ENCODE results near the gene NOD2. TPM values are rescaled to one million over a fixed set of nuclear protein-coding genes. Genes with fewer than 3 reads are reported as not detected.

Gene NOD2
- total and polyA plus RNA-seq, 4 donors = 0.35 to 1.3 (median 0.48) TPM

GRCh38 chr16:50736448-50736847, 43.0 kb downstream of the NOD2 start:
- no peak for DNase-seq (ENCODE audit: low spot score)
- H3K9me3 ChIP-seq (ENCODE audit: control insufficient read depth in 4 of 4, low read length in 3 of 4) = no peaks in the 10 kb centered on the region
- peaks cover 0 to 2% (median 0%) of the 10 kb centered on the region in 4 donors for H3K36me3 ChIP-seq (ENCODE audit: control insufficient read depth in 4 of 4, insufficient read depth in 3 of 4, low read depth in 1 of 4, low read length in 3 of 4)
- WGBS = 85% methylated on average over 9 of the region's 9 CpGs
- H3K9ac ChIP-seq (ENCODE audit: low read depth in 1 of 2, low read length in 2 of 2) = no peak overlapping the region
- H3K27ac ChIP-seq (ENCODE audit: low read depth in 1 of 2, low read length in 2 of 2) = no peak overlapping the region
- no peaks in the 10 kb centered on the region for H3K27me3 ChIP-seq (ENCODE audit: control insufficient read depth in 4 of 4, insufficient read depth in 4 of 4, low read length in 3 of 4)
- TF ChIP-seq TAF1 (conservative IDR thresholded peaks at IDR 0.05) (no peak), NR2F2 (IDR thresholded peaks at IDR 0.05) (no peak), HNF4G (IDR thresholded peaks at IDR 0.05) (no peak), ATF3 (IDR thresholded peaks at IDR 0.05) (no peak), EGR1 (IDR thresholded peaks at IDR 0.05; ENCODE audit: low read depth in 2 of 2) (no peak), JUND (IDR thresholded peaks at IDR 0.05) (no peak), GABPA (IDR thresholded peaks at IDR 0.05 in 1 of 2, conservative IDR thresholded peaks at IDR 0.05 in 1 of 2) (no peak), YY1 (IDR thresholded peaks at IDR 0.05) (no peak), RXRA (IDR thresholded peaks at IDR 0.05) (no peak), CTCF (IDR thresholded peaks at IDR 0.05; ENCODE audit: low read depth, low read length, missing input control) (no peak)
- H3K4me1 ChIP-seq (ENCODE audit: control insufficient read depth in 4 of 4, insufficient read depth in 4 of 4, low read length in 3 of 4) = peaks cover 0 to 9% (median 4%) of the 10 kb centered on the region in 4 donors
- no peak overlapping the region for H3K4me3 ChIP-seq (ENCODE audit: low read depth in 1 of 3, low read length in 3 of 3)

GRCh38 chr16:50737420-50737959, 44.1 kb downstream of the NOD2 start:
- 98% methylated on average over 1 of the region's 1 CpG for WGBS
- no peaks in the 10 kb centered on the region for H3K36me3 ChIP-seq (ENCODE audit: control insufficient read depth in 4 of 4, insufficient read depth in 3 of 4, low read depth in 1 of 4, low read length in 3 of 4)

GRCh38 chr16:50739031-50739430, 45.6 kb downstream of the NOD2 start:
- H3K9me3 ChIP-seq (ENCODE audit: control insufficient read depth in 4 of 4, low read length in 3 of 4) = no peaks in the 10 kb centered on the region
- no peak for DNase-seq (ENCODE audit: low spot score)

More at GRCh38 chr16:50737420-50737959, 44.1 kb downstream of the NOD2 start:
- H3K4me1 ChIP-seq (ENCODE audit: control insufficient read depth in 4 of 4, insufficient read depth in 4 of 4, low read length in 3 of 4) = peaks cover 0 to 9% (median 5%) of the 10 kb centered on the region in 4 donors
- H3K27me3 ChIP-seq (ENCODE audit: control insufficient read depth in 4 of 4, insufficient read depth in 4 of 4, low read length in 3 of 4) = no peaks in the 10 kb centered on the region
- DNase-seq (ENCODE audit: low spot score) = no peak
- H3K27ac ChIP-seq (ENCODE audit: low read depth in 1 of 2, low read length in 2 of 2) = no peak overlapping the region
- H3K9me3 ChIP-seq (ENCODE audit: control insufficient read depth in 4 of 4, low read length in 3 of 4) = no peaks in the 10 kb centered on the region
- H3K9ac ChIP-seq (ENCODE audit: low read depth in 1 of 2, low read length in 2 of 2) = no peak overlapping the region
- no peak overlapping the region for H3K4me3 ChIP-seq (ENCODE audit: low read depth in 1 of 3, low read length in 3 of 3)
- TF ChIP-seq GABPA (IDR thresholded peaks at IDR 0.05 in 1 of 2, conservative IDR thresholded peaks at IDR 0.05 in 1 of 2) (no peak), JUND (IDR thresholded peaks at IDR 0.05) (no peak)

GRCh38 chr16:50740736-50741135, 47.3 kb downstream of the NOD2 start:
- Histone ChIP-seq H3K36me3 (ENCODE audit: control insufficient read depth in 4 of 4, insufficient read depth in 3 of 4, low read depth in 1 of 4, low read length in 3 of 4) (peaks cover 0 to 4% (median 0%) of the 10 kb centered on the region in 4 donors), H3K27me3 (ENCODE audit: control insufficient read depth in 4 of 4, insufficient read depth in 4 of 4, low read length in 3 of 4) (no peaks in the 10 kb centered on the region), H3K4me1 (ENCODE audit: control insufficient read depth in 4 of 4, insufficient read depth in 4 of 4, low read length in 3 of 4) (peaks cover 0 to 25% (median 11%) of the 10 kb centered on the region in 4 donors), H3K9me3 (ENCODE audit: control insufficient read depth in 4 of 4, low read length in 3 of 4) (no peaks in the 10 kb centered on the region), H3K9ac (ENCODE audit: low read depth in 1 of 2, low read length in 2 of 2) (no peak overlapping the region), H3K27ac (ENCODE audit: low read depth in 1 of 2, low read length in 2 of 2) (peak overlapping the region; percentile 86), H3K4me3 (ENCODE audit: low read depth in 1 of 3, low read length in 3 of 3) (no peak overlapping the region)
- DNase-seq (ENCODE audit: low spot score) = no peak
- 70% methylated on average over 1 of the region's 1 CpG for whole genome bisulfite sequencing
- TF ChIP-seq ATF3 (IDR thresholded peaks at IDR 0.05) (no peak), SP1 (IDR thresholded peaks at IDR 0.05) (no peak), RXRA (IDR thresholded peaks at IDR 0.05) (no peak), GABPA (IDR thresholded peaks at IDR 0.05 in 1 of 2, conservative IDR thresholded peaks at IDR 0.05 in 1 of 2) (no peak), CTCF (IDR thresholded peaks at IDR 0.05; ENCODE audit: low read depth, low read length, missing input control) (no peak), HNF4A (conservative IDR thresholded peaks at IDR 0.05) (no peak)

More at GRCh38 chr16:50739031-50739430, 45.6 kb downstream of the NOD2 start:
- H3K4me3 ChIP-seq (ENCODE audit: low read depth in 1 of 3, low read length in 3 of 3) = no peak overlapping the region
- 95% methylated on average over 1 of the region's 1 CpG for WGBS
- H3K27me3 ChIP-seq (ENCODE audit: control insufficient read depth in 4 of 4, insufficient read depth in 4 of 4, low read length in 3 of 4) = no peaks in the 10 kb centered on the region
- no peaks in the 10 kb centered on the region for H3K36me3 ChIP-seq (ENCODE audit: control insufficient read depth in 4 of 4, insufficient read depth in 3 of 4, low read depth in 1 of 4, low read length in 3 of 4)
- TF ChIP-seq HNF4G (IDR thresholded peaks at IDR 0.05) = no peak
- peaks cover 0 to 21% (median 11%) of the 10 kb centered on the region in 4 donors for H3K4me1 ChIP-seq (ENCODE audit: control insufficient read depth in 4 of 4, insufficient read depth in 4 of 4, low read length in 3 of 4)
- no peak overlapping the region for H3K9ac ChIP-seq (ENCODE audit: low read depth in 1 of 2, low read length in 2 of 2)
- H3K27ac ChIP-seq (ENCODE audit: low read depth in 1 of 2, low read length in 2 of 2) = no peak overlapping the region

All from liver (tissue), 9 donors.